Measurements from ENCODE around the gene EPN3.
A peak's percentile ranks its signal among the peaks of the same experiment; 100 is the strongest.

The EPN3 gene

GRCh38 chr17:50536683-50537646, 4.4 kb downstream of the EPN3 start:
- no peak for DNase-seq

- no peak for DNase-seq
These were observed 5.4 kb downstream of the EPN3 start for GRCh38 chr17:50537721-50538548.

- no peak for DNase-seq
These were observed 6.2 kb downstream of the EPN3 start for GRCh38 chr17:50538549-50539410.

GRCh38 chr17:50539762-50540559, 7.4 kb downstream of the EPN3 start:
- no peak for DNase-seq

- no peak for DNase-seq
These were observed 8.2 kb downstream of the EPN3 start for GRCh38 chr17:50540560-50541401.

- no peak for DNase-seq
These were observed 8.8 kb downstream of the EPN3 start for GRCh38 chr17:50541402-50541715.

GRCh38 chr17:50541716-50542688, 9.5 kb downstream of the EPN3 start:
- DNase-seq: peak; percentile 85 to 87

- no peak for DNase-seq
These were observed 10.6 kb downstream of the EPN3 start for GRCh38 chr17:50542795-50543774.

GRCh38 chr17:50544516-50544915, 12.0 kb downstream of the EPN3 start:
- no peak for DNase-seq

- no peak for DNase-seq
These were observed 12.8 kb downstream of the EPN3 start for GRCh38 chr17:50545311-50545710.

- DNase-seq: no peak
These were observed 14.1 kb downstream of the EPN3 start for GRCh38 chr17:50546701-50547034.

GRCh38 chr17:50547035-50547735, 14.7 kb downstream of the EPN3 start, which contains the start of gene SPATA20:
Gene SPATA20, plus strand, starts transcription at chr17:50547174. Its CDS starts 35 bp downstream, at chr17:50547209.
- peak; percentile 90 to 91 for DNase-seq

GRCh38 chr17:50547736-50548083, 15.2 kb downstream of the EPN3 start:
- DNase-seq: no peak

- no peak for DNase-seq
These were observed 16.3 kb downstream of the EPN3 start for GRCh38 chr17:50548831-50549230.

GRCh38 chr17:50549256-50549941, 16.9 kb downstream of the EPN3 start:
- DNase-seq: no peak

- DNase-seq: no peak
These were observed 17.4 kb downstream of the EPN3 start for GRCh38 chr17:50549969-50550368.

GRCh38 chr17:50550661-50551432, 18.3 kb downstream of the EPN3 start:
- no peak for DNase-seq
